ENCODE measurements around the gene HDDC3.
"Not testable (repeated sequence)": the region's sequence is repeated elsewhere in the genome, so short reads cannot be mapped to it uniquely, and the experiment has no call there.

HDDC3 gene

GRCh38 chr15:90903733-90904536 lies 28.4 kb downstream of the HDDC3 start:
- peak overlapping the region; percentile 84 for H3K27ac ChIP-seq
- TF ChIP-seq CTCF (conservative IDR thresholded peaks at IDR 0.05; ENCODE audit: low read depth), result no peak
- DNase-seq (ENCODE audit: low spot score), result no peak
- ChIA-PET POLR2A (ENCODE audit: low non-redundant PET) (no interaction called here), CTCF (interaction anchor here (0.6 to 2.8 kb wide), 3 partner anchors 18 to 1905 kb away, joined by 3 to 10 read pairs (median 3); partner anchors contain the start of gene UNC45A)

GRCh38 chr15:90902840-90903732 lies 29.3 kb downstream of the HDDC3 start, which contains the start of gene MAN2A2:
TSS of gene MAN2A2 (plus strand) at chr15:90903302. CDS start at chr15:90904208, 906 bp downstream.
- POLR2A ChIA-PET (ENCODE audit: low non-redundant PET), result no interaction called here
- TF ChIP-seq CTCF (conservative IDR thresholded peaks at IDR 0.05; ENCODE audit: low read depth), result no peak
- CTCF ChIA-PET, result interaction anchor here (0.5 to 2.8 kb wide), 8 partner anchors 17 to 651 kb away, joined by 3 to 10 read pairs (median 4); partner anchors contain the start of gene UNC45A
- peak within 1 kb of the TSS; percentile 84 for H3K27ac ChIP-seq
- DNase-seq (ENCODE audit: low spot score), result peak; percentile 56

GRCh38 chr15:90902040-90902839 lies 30.1 kb downstream of the HDDC3 start:
- peak; percentile 92 for TF ChIP-seq CTCF (conservative IDR thresholded peaks at IDR 0.05; ENCODE audit: low read depth)
- ChIA-PET POLR2A (ENCODE audit: low non-redundant PET) (no interaction called here), CTCF (interaction anchor here (0.7 to 2.8 kb wide), 8 partner anchors 13 to 651 kb away, joined by 3 to 10 read pairs (median 4); partner anchors contain the start of gene UNC45A)
- peak; percentile 94 for DNase-seq (ENCODE audit: low spot score)
- H3K27ac ChIP-seq, result peak overlapping the region; percentile 84

- CTCF ChIA-PET, result interaction anchor here (0.7 to 2.8 kb wide), 4 partner anchors 12 to 357 kb away, joined by 3 to 10 read pairs (median 5); no protein-coding TSS in a partner anchor
- no peak for TF ChIP-seq CTCF (conservative IDR thresholded peaks at IDR 0.05; ENCODE audit: low read depth)
- no peak for DNase-seq (ENCODE audit: low spot score)
- POLR2A ChIA-PET (ENCODE audit: low non-redundant PET), result no interaction called here
- H3K27ac ChIP-seq, result peak overlapping the region; percentile 84
Observed at GRCh38 chr15:90901175-90902039, 30.9 kb downstream of the HDDC3 start.

- H3K27ac ChIP-seq; POLR2A ChIA-PET (ENCODE audit: low non-redundant PET); DNase-seq (ENCODE audit: low spot score): not testable (repeated sequence)
- CTCF ChIA-PET, result interaction anchor here (0.6 to 1.7 kb wide), 3 partner anchors 11 to 591 kb away, joined by 3 to 5 read pairs (median 4); no protein-coding TSS in a partner anchor
Observed at GRCh38 chr15:90897131-90897655, 35.2 kb downstream of the HDDC3 start.
